ENCODE measurements around the gene CD244.
"Not testable (repeated sequence)": the region's sequence is repeated elsewhere in the genome, so short reads cannot be mapped to it uniquely, and the experiment has no call there.

CD244 gene

DNA sequence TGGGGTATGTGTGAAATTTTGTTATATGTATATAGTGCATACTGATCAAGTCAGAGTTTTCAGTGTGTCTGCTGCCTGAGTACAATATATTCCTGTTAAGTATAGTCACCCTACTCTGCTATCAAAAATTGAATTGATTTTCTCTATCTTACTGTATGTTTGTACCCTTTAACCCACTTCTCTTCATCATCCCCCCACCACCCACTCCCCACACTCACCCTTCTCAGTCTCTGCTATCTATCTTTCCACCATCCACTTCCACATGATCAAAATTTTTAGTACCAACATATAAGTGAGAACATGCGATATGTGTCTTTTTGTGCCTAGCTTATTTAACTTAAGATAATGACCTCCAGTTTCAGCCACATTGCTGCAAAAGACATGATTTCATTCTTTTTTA, 62.5 kb downstream of the CD244 start:
- Mint-ChIP-seq H3K4me1 (ENCODE audit: low read depth) (peaks cover 91% of the 10 kb centered on the region), H3K36me3 (ENCODE audit: low read depth) (peaks cover 28% of the 10 kb centered on the region), H3K9me3 (no peaks in the 10 kb centered on the region), H3K27ac (peak overlapping the region; percentile 91), H3K4me3 (peak overlapping the region; percentile 86), H3K27me3 (no peaks in the 10 kb centered on the region)

DNA sequence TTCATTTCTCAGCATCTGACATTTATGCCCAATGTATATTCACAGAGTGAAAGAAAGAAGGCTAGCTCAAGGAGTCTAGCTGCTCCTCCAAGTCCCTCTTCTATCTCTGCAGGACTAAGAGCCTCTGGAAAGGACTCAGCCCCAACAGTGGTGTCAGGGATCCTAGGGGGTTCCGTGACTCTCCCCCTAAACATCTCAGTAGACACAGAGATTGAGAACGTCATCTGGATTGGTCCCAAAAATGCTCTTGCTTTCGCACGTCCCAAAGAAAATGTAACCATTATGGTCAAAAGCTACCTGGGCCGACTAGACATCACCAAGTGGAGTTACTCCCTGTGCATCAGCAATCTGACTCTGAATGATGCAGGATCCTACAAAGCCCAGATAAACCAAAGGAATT, 63.0 kb downstream of the CD244 start:
- Mint-ChIP-seq H3K4me1 (ENCODE audit: low read depth) (peaks cover 91% of the 10 kb centered on the region), H3K27ac (peak overlapping the region; percentile 91), H3K27me3 (no peaks in the 10 kb centered on the region), H3K9me3 (no peaks in the 10 kb centered on the region), H3K4me3 (peak overlapping the region; percentile 86), H3K36me3 (ENCODE audit: low read depth) (peaks cover 23% of the 10 kb centered on the region)

DNA sequence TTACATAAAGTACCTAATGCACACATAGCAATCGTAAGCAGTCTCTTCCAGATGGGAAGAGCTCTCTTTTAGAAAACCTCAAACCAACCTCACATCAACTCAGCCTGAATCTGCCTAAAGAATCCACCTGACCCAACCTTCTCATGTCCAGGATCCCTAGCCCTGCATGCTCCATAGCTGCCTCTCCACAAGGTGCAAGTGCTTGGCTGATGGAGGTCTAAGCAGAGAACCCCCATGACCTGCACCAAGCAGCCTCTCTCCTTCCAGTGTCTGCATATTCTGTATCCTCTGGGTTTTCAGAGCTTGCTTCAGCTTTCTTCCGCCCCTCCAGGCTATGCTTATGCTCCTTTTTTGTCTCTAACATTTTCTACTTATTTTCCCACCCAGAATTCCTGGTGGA, 64.2 kb downstream of the CD244 start:
- Mint-ChIP-seq H3K4me3 (peak overlapping the region; percentile 86), H3K27ac (peak overlapping the region; percentile 91), H3K27me3 (no peaks in the 10 kb centered on the region), H3K9me3 (no peaks in the 10 kb centered on the region), H3K36me3 (ENCODE audit: low read depth) (peaks cover 15% of the 10 kb centered on the region), H3K4me1 (ENCODE audit: low read depth) (peaks cover 89% of the 10 kb centered on the region)

DNA sequence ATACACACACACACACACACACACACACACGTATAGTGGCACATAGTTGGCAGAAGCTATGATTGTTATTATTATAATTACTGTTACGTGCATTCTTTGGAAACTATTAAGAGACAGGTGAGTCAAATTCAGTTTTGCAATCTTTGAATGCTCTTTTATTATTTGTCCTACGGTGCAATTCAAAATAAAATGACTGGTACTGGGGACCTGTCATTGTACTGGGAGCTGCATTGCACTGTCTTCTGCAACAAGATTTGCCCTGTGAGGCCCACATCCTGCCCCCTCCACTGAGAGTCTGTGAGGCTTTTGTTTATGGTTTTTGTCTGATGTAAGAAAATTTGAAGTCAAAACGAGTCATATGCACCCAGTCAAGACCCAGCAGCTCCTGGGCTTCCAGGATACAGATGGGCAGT, 64.8 kb downstream of the CD244 start:
- H3K4me3 Mint-ChIP-seq = peak overlapping the region; percentile 86
- H3K9me3 Mint-ChIP-seq = no peaks in the 10 kb centered on the region
- H3K27me3 Mint-ChIP-seq = no peaks in the 10 kb centered on the region
- peak overlapping the region; percentile 91 for H3K27ac Mint-ChIP-seq
- peaks cover 84% of the 10 kb centered on the region for H3K4me1 Mint-ChIP-seq (ENCODE audit: low read depth)
- H3K36me3 Mint-ChIP-seq (ENCODE audit: low read depth) = peaks cover 11% of the 10 kb centered on the region

DNA sequence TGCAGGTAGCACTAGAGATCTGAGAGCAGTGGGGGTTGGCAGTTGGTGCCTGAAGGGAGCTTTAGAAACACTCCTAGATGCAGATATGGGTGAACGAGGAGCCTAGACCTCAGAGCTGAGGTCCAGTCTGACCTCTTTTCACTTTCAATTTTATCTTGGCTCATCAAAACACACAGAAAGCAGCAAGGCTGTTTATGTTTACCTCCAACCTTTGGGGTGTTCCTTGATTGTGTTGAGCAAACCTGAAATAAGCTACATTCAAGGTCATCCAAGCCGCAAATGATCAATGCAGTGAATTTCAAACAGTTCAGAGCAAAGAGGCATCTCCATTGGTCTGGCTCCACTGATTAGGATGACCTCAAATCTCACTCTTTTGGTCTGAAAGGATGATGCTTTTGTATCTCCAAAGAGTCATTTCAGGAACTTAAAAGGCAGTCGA, 65.4 kb downstream of the CD244 start:
- H3K4me1 Mint-ChIP-seq (ENCODE audit: low read depth) = peaks cover 79% of the 10 kb centered on the region
- peak overlapping the region; percentile 86 for H3K4me3 Mint-ChIP-seq
- no peaks in the 10 kb centered on the region for H3K27me3 Mint-ChIP-seq
- peaks cover 7% of the 10 kb centered on the region for H3K36me3 Mint-ChIP-seq (ENCODE audit: low read depth)
- H3K27ac Mint-ChIP-seq = peak overlapping the region; percentile 91
- H3K9me3 Mint-ChIP-seq = no peaks in the 10 kb centered on the region

DNA sequence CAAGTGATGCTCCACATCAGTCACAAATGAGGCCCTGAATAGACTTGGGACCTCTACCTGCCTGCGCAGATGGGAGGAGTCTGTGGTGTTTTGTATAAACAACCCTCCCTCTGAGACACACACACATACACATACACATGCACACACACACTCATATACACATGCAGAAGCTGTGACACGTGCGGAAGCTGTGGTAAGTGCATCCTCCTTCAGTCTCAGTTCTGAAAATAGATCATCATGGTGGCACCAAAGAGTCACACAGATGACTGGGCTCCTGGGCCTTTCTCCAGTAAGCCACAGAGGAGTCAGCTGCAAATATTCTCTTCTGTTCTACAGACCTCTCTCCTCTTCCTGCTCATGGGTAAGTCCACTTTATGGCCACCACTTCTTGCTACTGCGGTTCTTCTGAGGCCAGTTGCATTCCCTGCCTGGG, 66.7 kb downstream of the CD244 start, which contains the start of gene LY9:
Gene LY9 (plus strand): TSS at position 224 of the 433 bp plus-strand sequence. CDS start 14 bp downstream, at position 238.
- Mint-ChIP-seq H3K4me3 (peak within 1 kb of the TSS; percentile 86), H3K27me3 (no peaks in the 10 kb centered on the region), H3K27ac (peak within 1 kb of the TSS; percentile 91), H3K4me1 (ENCODE audit: low read depth) (peaks cover 71% of the 10 kb centered on the region), H3K9me3 (no peaks in the 10 kb centered on the region), H3K36me3 (ENCODE audit: low read depth) (no peaks in the 10 kb centered on the region)

DNA sequence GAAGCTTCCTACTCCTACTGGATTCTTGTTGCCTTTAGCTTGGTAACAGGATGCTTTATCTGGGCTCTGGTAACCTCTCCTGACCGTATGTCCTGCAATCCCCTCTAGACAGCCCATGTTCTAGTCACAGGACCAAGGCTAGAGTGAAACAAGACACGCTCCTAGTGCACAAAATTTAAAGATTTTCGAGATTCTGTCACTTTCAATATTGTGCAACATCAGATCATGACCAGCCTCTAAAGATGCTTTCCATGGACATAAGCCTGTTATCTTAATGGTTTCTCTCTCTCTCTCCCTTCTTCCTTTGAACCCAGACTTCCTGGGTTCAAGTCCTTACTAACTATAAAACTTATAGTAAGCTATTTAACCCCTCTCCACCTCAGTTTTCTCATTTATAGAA, 68.3 kb downstream of the CD244 start:
- Mint-ChIP-seq H3K27me3 (no peaks in the 10 kb centered on the region), H3K9me3 (no peaks in the 10 kb centered on the region), H3K36me3 (ENCODE audit: low read depth) (no peaks in the 10 kb centered on the region), H3K27ac (peak overlapping the region; percentile 8), H3K4me3 (no peak overlapping the region), H3K4me1 (ENCODE audit: low read depth) (peaks cover 68% of the 10 kb centered on the region)

DNA sequence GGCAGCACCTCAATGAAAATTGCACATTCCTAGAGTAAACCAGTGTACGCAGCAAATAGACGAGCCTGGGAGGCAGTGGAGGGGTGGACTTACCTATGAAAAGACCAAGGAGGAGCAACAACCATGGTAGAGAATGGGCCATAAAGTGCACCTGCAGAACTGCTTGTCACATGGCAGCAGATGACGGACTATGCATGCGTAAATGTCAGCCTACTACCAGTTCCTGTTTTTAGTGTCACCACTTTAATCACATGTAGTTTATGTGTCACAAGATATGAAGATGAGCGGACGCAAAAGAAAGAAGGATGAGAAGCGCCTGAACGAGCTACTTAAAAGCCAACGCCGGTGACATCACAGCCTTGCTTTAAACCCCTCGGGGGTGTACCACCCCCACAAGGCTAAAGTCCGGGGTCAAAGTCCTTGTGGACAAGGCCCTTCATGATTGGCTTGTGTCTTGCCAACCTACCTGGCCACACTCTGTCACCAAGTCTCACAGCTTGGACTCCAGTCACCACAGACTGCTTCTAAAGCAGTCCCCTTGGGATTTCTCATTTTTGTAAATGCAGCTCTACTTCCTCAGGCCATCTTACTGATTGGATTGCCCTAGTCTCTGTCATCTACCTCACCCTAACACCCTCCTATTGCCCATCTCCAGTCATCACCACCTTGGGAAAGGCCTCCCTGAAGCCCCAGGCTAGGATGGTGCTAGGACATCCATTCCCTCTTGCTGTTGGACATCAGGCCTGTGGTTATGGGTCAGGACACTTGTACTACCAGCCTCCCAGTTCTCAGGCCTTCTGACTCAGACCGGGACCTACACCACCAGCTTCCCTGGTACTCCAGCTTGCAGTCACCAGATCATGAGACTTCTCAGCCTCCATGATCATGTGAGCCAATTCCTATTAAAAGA, 72.7 kb downstream of the CD244 start:
- Mint-ChIP-seq H3K4me1 (ENCODE audit: low read depth) (peaks cover 24% of the 10 kb centered on the region), H3K9me3 (no peaks in the 10 kb centered on the region), H3K4me3 (no peak overlapping the region), H3K36me3 (ENCODE audit: low read depth) (no peaks in the 10 kb centered on the region), H3K27ac (peak overlapping the region; percentile 58), H3K27me3 (no peaks in the 10 kb centered on the region)

DNA sequence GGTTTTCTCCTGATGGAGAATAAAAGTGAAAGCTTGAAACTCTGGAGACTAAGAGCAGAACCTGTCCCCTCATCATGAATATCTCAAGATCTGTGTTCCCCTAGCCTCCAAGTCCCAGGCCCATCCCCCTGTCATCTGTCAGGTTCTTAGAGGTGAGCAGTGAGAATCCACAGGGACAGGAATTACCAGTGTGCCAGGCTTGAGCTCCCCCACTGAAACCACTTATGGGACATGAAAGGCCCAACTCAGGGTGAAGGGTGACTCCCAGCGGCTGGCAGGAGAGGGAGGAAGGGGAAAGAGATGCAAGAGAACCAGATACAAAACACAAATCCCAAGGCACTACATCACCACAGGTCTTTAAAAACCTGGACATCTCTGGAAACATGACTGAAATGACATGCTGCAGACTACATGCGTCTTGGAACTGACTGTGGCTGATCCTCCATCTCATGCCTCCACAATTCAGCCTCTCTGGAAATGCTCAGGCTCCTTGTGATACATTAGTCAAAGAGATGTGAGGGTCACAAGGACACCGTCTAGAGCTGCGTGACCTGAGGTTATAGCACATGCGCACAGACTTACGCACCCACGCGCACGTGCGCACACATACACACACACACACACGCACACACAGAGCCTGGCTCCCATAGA, 73.5 kb downstream of the CD244 start:
- peaks cover 17% of the 10 kb centered on the region for H3K4me1 Mint-ChIP-seq (ENCODE audit: low read depth)
- no peak overlapping the region for H3K27ac Mint-ChIP-seq
- no peak overlapping the region for H3K4me3 Mint-ChIP-seq
- H3K9me3 Mint-ChIP-seq = no peaks in the 10 kb centered on the region
- no peaks in the 10 kb centered on the region for H3K27me3 Mint-ChIP-seq
- no peaks in the 10 kb centered on the region for H3K36me3 Mint-ChIP-seq (ENCODE audit: low read depth)

DNA sequence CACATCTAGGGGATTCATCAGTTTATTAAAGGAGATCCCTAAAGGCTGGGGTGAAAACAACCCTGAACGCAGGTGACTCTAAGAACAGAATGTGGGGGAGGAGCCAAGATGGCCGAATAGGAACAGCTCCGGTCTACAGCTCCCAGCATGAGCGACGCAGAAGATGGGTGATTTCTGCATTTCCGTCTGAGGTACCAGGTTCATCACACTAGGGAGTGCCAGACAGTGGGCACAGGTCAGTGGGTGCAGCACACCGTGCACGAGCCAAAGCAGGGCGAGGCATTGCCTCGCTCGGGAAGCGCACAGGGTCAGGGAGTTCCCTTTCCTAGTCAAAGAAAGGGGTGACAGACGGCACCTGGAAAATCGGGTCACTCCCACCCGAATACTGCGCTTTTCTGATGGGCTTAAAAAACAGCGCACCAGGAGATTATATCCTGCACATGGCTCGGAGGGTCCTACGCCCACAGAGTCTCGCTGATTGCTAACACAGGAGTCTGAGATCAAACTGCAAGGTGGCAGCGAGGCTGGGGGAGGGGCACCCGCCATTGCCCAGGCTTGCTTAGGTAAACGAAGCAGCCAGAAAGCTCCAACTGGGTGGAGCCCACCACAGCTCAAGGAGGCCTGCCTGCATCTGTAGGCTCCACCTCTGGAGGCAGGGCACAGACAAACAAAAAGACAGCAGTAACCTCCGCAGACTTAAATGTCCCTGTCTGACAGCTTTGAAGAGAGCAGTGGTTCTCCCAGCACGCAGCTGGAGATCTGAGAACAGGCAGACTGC, 79.5 kb downstream of the CD244 start:
- H3K4me3 Mint-ChIP-seq; H3K9me3 Mint-ChIP-seq; H3K27me3 Mint-ChIP-seq; H3K36me3 Mint-ChIP-seq (ENCODE audit: low read depth); H3K27ac Mint-ChIP-seq: not testable (repeated sequence)
- peaks cover 19% of the 10 kb centered on the region for H3K4me1 Mint-ChIP-seq (ENCODE audit: low read depth)

DNA sequence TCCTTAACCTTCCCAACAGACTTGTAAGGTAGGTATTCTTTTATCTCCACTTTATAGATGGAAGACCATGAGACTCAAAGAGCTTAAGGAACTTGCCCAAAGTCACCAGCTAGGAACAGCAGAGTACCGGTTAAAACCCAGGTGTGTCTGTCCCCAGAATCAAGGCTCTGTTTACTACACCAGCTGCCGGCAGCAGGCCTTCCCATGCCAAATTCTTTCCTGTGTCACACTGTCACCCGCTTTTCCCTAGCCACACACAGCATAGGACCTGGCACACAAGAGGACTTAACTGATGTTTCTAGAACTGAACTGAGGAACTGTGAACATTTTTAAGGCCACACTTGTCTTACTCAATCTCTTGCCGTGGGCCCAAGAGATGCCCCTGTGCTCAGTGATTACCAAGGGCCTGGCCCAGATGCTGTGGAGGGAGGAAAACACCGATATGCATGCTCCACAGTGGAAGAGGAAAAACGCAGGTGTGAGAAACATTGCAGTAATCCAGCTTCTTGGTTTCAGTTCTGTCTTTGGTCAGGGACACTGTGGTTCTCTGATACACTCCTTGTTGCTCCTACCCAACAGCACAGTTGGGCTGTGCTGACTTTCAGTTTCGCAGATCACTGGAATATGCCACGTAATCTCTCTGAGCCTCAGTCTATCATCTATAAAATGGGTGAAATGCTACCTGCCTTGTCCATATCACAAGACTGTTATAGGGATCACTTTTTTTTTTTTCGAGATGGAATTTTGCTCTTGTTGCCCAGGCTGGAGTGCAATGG, 80.6 kb downstream of the CD244 start:
- H3K9me3 Mint-ChIP-seq = no peaks in the 10 kb centered on the region
- H3K27ac Mint-ChIP-seq = peak overlapping the region; percentile 61
- no peaks in the 10 kb centered on the region for H3K36me3 Mint-ChIP-seq (ENCODE audit: low read depth)
- H3K4me3 Mint-ChIP-seq = peak overlapping the region; percentile 11
- H3K4me1 Mint-ChIP-seq (ENCODE audit: low read depth) = peaks cover 26% of the 10 kb centered on the region
- H3K27me3 Mint-ChIP-seq = no peaks in the 10 kb centered on the region

DNA sequence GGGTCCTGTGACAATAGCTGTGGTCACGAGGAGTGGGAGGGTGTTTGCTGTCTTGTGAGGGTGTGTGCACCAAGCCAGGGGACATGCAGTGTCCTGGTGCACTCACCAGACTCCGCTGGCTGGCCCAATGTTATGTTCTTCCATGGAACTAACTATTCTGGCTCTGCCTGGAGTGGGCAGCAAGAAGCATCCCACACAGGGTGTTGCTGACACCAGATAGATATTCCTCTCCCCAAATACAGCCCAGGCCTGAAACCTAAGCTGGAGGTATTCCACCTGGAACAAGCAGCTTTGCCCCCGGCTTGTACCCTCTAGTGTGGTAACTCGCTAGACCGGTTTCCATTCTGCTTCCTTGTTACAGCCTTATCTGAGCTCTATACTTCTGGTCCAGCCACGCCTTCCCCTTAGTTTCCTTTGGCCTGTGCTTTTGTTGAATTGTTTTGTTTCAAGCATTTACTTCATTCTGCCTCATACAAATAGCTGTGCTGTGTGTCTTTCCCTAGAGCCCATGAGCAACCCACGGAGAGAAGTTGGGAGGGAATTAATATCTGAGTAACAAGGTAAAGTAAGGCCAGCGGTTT, 81.4 kb downstream of the CD244 start:
- peak overlapping the region; percentile 24 for H3K27ac Mint-ChIP-seq
- peaks cover 30% of the 10 kb centered on the region for H3K4me1 Mint-ChIP-seq (ENCODE audit: low read depth)
- H3K36me3 Mint-ChIP-seq (ENCODE audit: low read depth) = no peaks in the 10 kb centered on the region
- no peaks in the 10 kb centered on the region for H3K27me3 Mint-ChIP-seq
- H3K9me3 Mint-ChIP-seq = no peaks in the 10 kb centered on the region
- no peak overlapping the region for H3K4me3 Mint-ChIP-seq

DNA sequence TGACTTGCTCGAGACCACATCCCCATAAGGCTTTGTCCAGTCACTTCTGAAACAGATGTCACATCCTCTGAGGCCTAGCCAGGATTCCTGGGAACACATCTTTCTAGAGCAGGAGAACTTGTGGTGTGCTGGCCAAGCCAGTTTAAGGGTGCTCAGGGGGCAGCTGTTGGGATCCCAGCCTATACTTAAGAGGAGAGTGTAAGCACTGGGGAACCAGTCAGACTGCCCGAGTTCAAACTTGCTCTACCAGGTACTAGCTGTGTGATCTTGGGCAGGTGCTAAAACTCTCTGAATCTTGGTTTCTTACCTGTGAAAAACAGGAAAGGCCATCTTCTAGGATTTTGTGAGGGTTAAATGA, 82.3 kb downstream of the CD244 start:
- Mint-ChIP-seq H3K4me3 (no peak overlapping the region), H3K27ac (no peak overlapping the region), H3K36me3 (ENCODE audit: low read depth) (no peaks in the 10 kb centered on the region), H3K4me1 (ENCODE audit: low read depth) (peaks cover 39% of the 10 kb centered on the region), H3K9me3 (no peaks in the 10 kb centered on the region), H3K27me3 (no peaks in the 10 kb centered on the region)

All from stimulated activated naive CD8-positive, alpha-beta T cell treated with anti-CD3 and anti-CD28 coated beads, Interleukin-15, Interleukin-2, amounts not matched to agents 100 ng/mL and 50 ng/mL, for 24 hours (primary cell).